OCI-LY1 (cell line): ENCODE data around the gene ARMC9.

Experiments used
- H2AFZ ChIP-seq: fragments of 200-600 bp; sonication (generic), shearing (Covaris generic); 2 replicates; pipeline ENCODE4 v1.6.0; 2014; ENCODE audit warnings: antibody characterized with exemption, mild to moderate bottlenecking, low read length
- H3F3A ChIP-seq: fragments of 200-600 bp; sonication (generic), shearing (Covaris generic); 2 replicates; pipeline ENCODE4 v1.6.0; 2014; ENCODE audit warnings: mild to moderate bottlenecking, antibody characterized with exemption, low read length, moderate library complexity; ENCODE audit not compliant: insufficient read depth
- H3K27ac ChIP-seq: fragments of 200-600 bp; sonication (generic); 2 replicates; pipeline ENCODE4 v1.5.1; 2014; ENCODE audit warnings: low read length, mixed run types, mild to moderate bottlenecking, low read depth; ENCODE audit not compliant: poor library complexity, severe bottlenecking
- H3K27me3 ChIP-seq: fragments of 200-600 bp; sonication (generic); 2 replicates; pipeline ENCODE4 v1.6.0; 2014; ENCODE audit warnings: antibody characterized with exemption, mild to moderate bottlenecking, low read length, moderate library complexity; ENCODE audit not compliant: insufficient read depth
- H3K36me3 ChIP-seq: fragments of 200-600 bp; sonication (generic); 2 replicates; pipeline ENCODE4 v1.6.1; 2014; ENCODE audit warnings: mild to moderate bottlenecking, antibody characterized with exemption, low read length, moderate library complexity, mixed read lengths; ENCODE audit not compliant: insufficient read depth
- H3K4me1 ChIP-seq: fragments of 200-600 bp; sonication (generic); 2 replicates; pipeline ENCODE4 v1.5.1; 2014; ENCODE audit warnings: mild to moderate bottlenecking, low read length, moderate library complexity; ENCODE audit not compliant: insufficient read depth, severe bottlenecking
- H3K4me2 ChIP-seq: fragments of 200-600 bp; sonication (generic), shearing (Covaris generic); 2 replicates; pipeline ENCODE4 v1.6.1; 2014; ENCODE audit warnings: low read length
- H3K4me3 ChIP-seq: fragments of 200-600 bp; sonication (generic); 2 replicates; pipeline ENCODE4 v1.5.1; 2014; ENCODE audit warnings: low read length, low read depth, mild to moderate bottlenecking, mixed read lengths; ENCODE audit not compliant: poor library complexity, severe bottlenecking
- H3K79me2 ChIP-seq: fragments of 200-600 bp; shearing (Covaris generic); 2 replicates; pipeline ENCODE4 v1.6.1; 2016; ENCODE audit warnings: mixed run types, low read length, mixed read lengths; ENCODE audit not compliant: insufficient read depth
- H3K9ac ChIP-seq: fragments of 200-600 bp; sonication (generic), shearing (Covaris generic); 2 replicates; pipeline ENCODE4 v1.6.1; 2014; ENCODE audit warnings: mild to moderate bottlenecking, low read length, mixed read lengths
- H3K9me2 ChIP-seq: fragments of 200-600 bp; sonication (generic), shearing (Covaris generic); 2 replicates; pipeline ENCODE4 v1.6.1; 2014; ENCODE audit warnings: low read depth, mild to moderate bottlenecking, low read length, mixed read lengths
- H3K9me3 ChIP-seq: fragments of 200-600 bp; shearing (Covaris generic); 2 replicates; pipeline ENCODE4 v1.6.1; 2014; ENCODE audit warnings: low read length, mixed read lengths
- H4K20me1 ChIP-seq: fragments of 200-600 bp; sonication (generic), shearing (Covaris generic); 2 replicates; pipeline ENCODE4 v1.6.0; 2016; ENCODE audit warnings: mild to moderate bottlenecking, low read length; ENCODE audit not compliant: insufficient read depth
- EZH2 ChIP-seq: fragments of 200-600 bp; sonication (generic), shearing (Covaris generic); IDR thresholded peaks from 2 replicates; pipeline ENCODE4 v1.8.0; 2017; ENCODE audit warnings: borderline replicate concordance, mixed run types, mild to moderate bottlenecking, antibody characterized with exemption, low read length, moderate library complexity, mixed read lengths
- TF ChIP-seq, protein P1 (sequence below): fragments of 200-600 bp; sonication (generic), shearing (Covaris generic); IDR thresholded peaks from 2 replicates; pipeline ENCODE4 v1.5.1; 2017; ENCODE audit warnings: mild to moderate bottlenecking, antibody characterized with exemption, low read length, moderate library complexity, mixed read lengths

ARMC9 gene

DNA sequence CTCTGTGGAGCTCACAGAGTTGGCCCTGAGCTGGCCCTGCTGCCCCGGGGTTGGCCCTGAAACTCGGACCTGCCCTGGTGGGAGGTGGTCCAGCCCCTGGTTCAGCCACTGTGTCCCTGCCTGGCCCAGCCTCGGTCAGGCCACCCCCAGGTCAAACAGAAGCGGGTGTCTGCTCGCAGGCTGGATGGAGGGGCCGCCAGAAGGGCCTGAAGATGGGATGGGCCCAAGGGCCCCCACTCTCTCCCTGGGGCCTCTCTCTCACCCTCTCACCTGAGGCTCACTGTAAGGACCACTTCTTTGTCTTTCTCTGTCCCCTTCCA is 172.0 kb downstream of the ARMC9 start:
- Histone ChIP-seq H3F3A (no peaks in the 10 kb centered on the region), H4K20me1 (no peaks in the 10 kb centered on the region), H2AFZ (no peak overlapping the region), H3K9me2 (no peaks in the 10 kb centered on the region), H3K4me3 (no peak overlapping the region), H3K79me2 (no peaks in the 10 kb centered on the region), H3K9ac (no peak overlapping the region), H3K27ac (no peak overlapping the region), H3K36me3 (no peaks in the 10 kb centered on the region), H3K4me1 (no peaks in the 10 kb centered on the region), H3K4me2 (no peak overlapping the region), H3K27me3 (peaks cover 6% of the 10 kb centered on the region; the same call in 1 of the 2 replicates), H3K9me3 (no peaks in the 10 kb centered on the region)
- TF ChIP-seq, protein P1, sequence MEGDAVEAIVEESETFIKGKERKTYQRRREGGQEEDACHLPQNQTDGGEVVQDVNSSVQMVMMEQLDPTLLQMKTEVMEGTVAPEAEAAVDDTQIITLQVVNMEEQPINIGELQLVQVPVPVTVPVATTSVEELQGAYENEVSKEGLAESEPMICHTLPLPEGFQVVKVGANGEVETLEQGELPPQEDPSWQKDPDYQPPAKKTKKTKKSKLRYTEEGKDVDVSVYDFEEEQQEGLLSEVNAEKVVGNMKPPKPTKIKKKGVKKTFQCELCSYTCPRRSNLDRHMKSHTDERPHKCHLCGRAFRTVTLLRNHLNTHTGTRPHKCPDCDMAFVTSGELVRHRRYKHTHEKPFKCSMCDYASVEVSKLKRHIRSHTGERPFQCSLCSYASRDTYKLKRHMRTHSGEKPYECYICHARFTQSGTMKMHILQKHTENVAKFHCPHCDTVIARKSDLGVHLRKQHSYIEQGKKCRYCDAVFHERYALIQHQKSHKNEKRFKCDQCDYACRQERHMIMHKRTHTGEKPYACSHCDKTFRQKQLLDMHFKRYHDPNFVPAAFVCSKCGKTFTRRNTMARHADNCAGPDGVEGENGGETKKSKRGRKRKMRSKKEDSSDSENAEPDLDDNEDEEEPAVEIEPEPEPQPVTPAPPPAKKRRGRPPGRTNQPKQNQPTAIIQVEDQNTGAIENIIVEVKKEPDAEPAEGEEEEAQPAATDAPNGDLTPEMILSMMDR = no peak
- no peak for TF ChIP-seq EZH2

DNA sequence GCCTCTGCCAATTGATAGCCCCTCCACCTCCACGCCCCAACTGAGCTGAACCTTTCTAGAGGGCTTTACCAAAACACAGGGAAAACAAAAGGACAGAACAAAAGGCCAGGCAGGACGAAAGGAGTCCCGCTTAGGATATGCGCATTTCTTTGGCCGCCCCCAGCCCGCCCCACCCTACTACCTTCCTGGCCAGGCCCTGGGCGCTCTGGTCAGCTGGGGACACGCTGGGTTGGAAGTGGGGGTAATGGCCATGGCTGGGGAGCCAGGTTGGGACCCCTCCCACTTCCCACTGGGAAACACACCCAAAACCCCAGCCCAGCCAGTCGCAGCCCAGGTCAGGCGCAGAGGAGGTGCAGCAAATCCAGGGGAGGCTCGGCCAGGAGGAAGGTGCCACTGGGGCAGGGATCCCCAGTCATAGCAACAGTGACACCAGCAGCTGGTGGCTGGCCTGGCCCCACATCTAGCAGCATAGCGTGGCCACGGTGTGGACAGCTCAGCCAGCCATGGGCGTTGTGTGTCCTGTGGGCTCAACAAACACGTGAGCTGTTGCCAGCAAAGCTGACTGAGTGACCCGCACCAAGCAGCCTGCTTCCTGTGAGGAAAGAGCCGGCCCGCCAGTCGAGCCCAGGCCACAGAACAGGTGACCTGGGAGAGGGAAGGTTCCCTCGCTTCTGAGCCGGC is 172.5 kb downstream of the ARMC9 start:
- no peak overlapping the region for H3K4me3 ChIP-seq
- no peaks in the 10 kb centered on the region for H3K4me1 ChIP-seq
- no peaks in the 10 kb centered on the region for H3K9me2 ChIP-seq
- H3K79me2 ChIP-seq = no peaks in the 10 kb centered on the region
- H3K36me3 ChIP-seq = no peaks in the 10 kb centered on the region
- H3K9me3 ChIP-seq = no peaks in the 10 kb centered on the region
- H2AFZ ChIP-seq = no peak overlapping the region
- no peaks in the 10 kb centered on the region for H3F3A ChIP-seq
- no peak overlapping the region for H3K27ac ChIP-seq
- no peaks in the 10 kb centered on the region for H4K20me1 ChIP-seq
- peaks cover 6% of the 10 kb centered on the region; the same call in 1 of the 2 replicates for H3K27me3 ChIP-seq
- no peak for TF ChIP-seq EZH2
- TF ChIP-seq, protein P1 = no peak
- no peak overlapping the region for H3K4me2 ChIP-seq
- no peak overlapping the region for H3K9ac ChIP-seq

DNA sequence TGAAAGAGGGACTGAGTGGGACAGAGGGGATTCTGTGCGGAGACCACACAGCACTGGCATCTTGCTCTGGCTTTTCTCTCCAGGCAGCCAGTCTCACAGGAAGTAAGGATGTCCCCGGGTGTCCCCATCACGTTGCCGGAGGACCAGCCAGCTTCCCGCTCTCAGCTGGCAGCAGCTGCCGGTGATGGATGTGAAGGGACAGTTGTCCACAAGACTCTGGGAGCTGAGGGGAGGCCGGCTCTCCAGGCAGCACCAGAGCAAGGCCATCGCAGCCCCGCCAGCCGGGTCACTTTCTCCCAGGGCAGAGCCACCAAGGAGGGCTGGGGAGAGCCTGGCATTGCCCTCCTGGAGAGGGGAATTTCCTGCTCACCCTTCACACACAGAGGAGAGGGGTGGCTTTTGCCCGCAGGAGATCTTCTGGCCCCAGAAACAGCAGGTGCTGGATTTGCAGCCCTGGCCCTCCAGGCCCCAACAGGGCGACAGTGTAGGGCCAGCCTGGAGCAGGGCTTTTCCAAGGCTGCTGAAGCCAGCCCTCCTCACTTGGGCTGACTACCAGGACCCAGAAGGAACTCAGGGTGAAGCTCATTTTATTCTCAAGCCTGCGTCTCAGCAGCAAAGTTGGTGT is 173.1 kb downstream of the ARMC9 start:
- Histone ChIP-seq H2AFZ (no peak overlapping the region), H3K9ac (no peak overlapping the region), H3K4me1 (no peaks in the 10 kb centered on the region), H3K9me3 (no peaks in the 10 kb centered on the region), H3F3A (no peaks in the 10 kb centered on the region), H3K36me3 (no peaks in the 10 kb centered on the region), H3K4me3 (no peak overlapping the region), H3K27me3 (peaks cover 6% of the 10 kb centered on the region; the same call in 1 of the 2 replicates), H3K9me2 (no peaks in the 10 kb centered on the region), H3K27ac (no peak overlapping the region), H3K4me2 (no peak overlapping the region), H4K20me1 (no peaks in the 10 kb centered on the region), H3K79me2 (no peaks in the 10 kb centered on the region)
- TF ChIP-seq, protein P1 = no peak
- no peak for TF ChIP-seq EZH2
